Measurements from ENCODE around the gene DNAJC27.

- no peak for TF ChIP-seq EP300 (IDR thresholded peaks at IDR 0.05)
- TF ChIP-seq POLR2AphosphoS5 (IDR thresholded peaks at IDR 0.05): no peak
- TF ChIP-seq CTCF (IDR thresholded peaks at IDR 0.05): no peak
Measured at GRCh38 chr2:24978661-24979060, 6.9 kb upstream of the DNAJC27 start.

All from upper lobe of left lung (tissue), 4 donors.